BJ (cell line): ENCODE results near the gene ABCB11. TPM values are rescaled to one million over a fixed set of nuclear protein-coding genes. Genes with fewer than 3 reads are reported as not detected.

Experiments used
- CTCF ChIA-PET: fragments of 350-600 bp; formaldehyde crosslinking; extraction: SDS; loops from one replicate; lab custom pipeline; 2021; ENCODE audit warnings: antibody characterized with exemption, inconsistent platforms; lab: Yijun Ruan, JAX
- POLR2A ChIA-PET: fragments of 300-600 bp; sonication (Branson Sonifier 250); formaldehyde crosslinking; extraction: SDS; loops from one replicate; lab custom pipeline; 2021; ENCODE audit warnings: antibody characterized with exemption; lab: Charles Lee
- DNase-seq: peaks from one replicate; pipeline ENCODE4 v3.0.0-alpha.2; 2011; ENCODE audit warnings: low read depth
- H3K27me3 ChIP-seq: 2 replicates; pipeline ENCODE4 v1.6.0; 2011; ENCODE audit warnings: low read length; ENCODE audit not compliant: control insufficient read depth, insufficient read depth
- H3K36me3 ChIP-seq: 2 replicates; pipeline ENCODE4 v1.5.1; 2011; ENCODE audit warnings: low read length; ENCODE audit not compliant: control insufficient read depth, insufficient read depth
- H3K4me3 ChIP-seq: 2 replicates; pipeline ENCODE4 v1.5.1; 2011; ENCODE audit warnings: low read depth, mild to moderate bottlenecking, control low read depth, low read length
- CTCF ChIP-seq: IDR thresholded peaks from 2 replicates; pipeline ENCODE4 v1.5.1; 2011; ENCODE audit warnings: low read depth, mild to moderate bottlenecking, control low read depth, inconsistent platforms, low read length, moderate library complexity; ENCODE audit not compliant: insufficient read depth
- polyA plus RNA-seq: library from polyadenylated mRNA; depleted of rRNA; stranded (reverse); fragments of >200 nt; gene quantifications from 2 replicates; pipeline ENCODE4 v1.2.3, GENCODE V29; 2011

The ABCB11 gene
- polyA plus RNA-seq, 1 experiment: not detected

GRCh38 chr2:168895771-168896170 is 135.4 kb downstream of the ABCB11 start:
- Histone ChIP-seq H3K36me3 (no peaks in the 10 kb centered on the region), H3K27me3 (no peaks in the 10 kb centered on the region), H3K4me3 (no peak overlapping the region)
- CTCF ChIA-PET: no interaction called here
- no peak for TF ChIP-seq CTCF
- POLR2A ChIA-PET: no interaction called here
- DNase-seq: no peak

- no peak overlapping the region for H3K4me3 ChIP-seq
- H3K27me3 ChIP-seq: no peaks in the 10 kb centered on the region
- no peak for DNase-seq
- H3K36me3 ChIP-seq: no peaks in the 10 kb centered on the region
- TF ChIP-seq CTCF: no peak
- CTCF ChIA-PET: no interaction called here
- POLR2A ChIA-PET: no interaction called here
Measured at GRCh38 chr2:168894720-168895119, 136.4 kb downstream of the ABCB11 start.

- H3K4me3 ChIP-seq: no peak overlapping the region
- H3K36me3 ChIP-seq: no peaks in the 10 kb centered on the region
- ChIA-PET POLR2A (no interaction called here), CTCF (interaction anchor here (0.6 kb wide), 1 partner anchor 17 kb away, joined by 3 read pairs; no protein-coding TSS in a partner anchor)
- TF ChIP-seq CTCF: no peak
- no peaks in the 10 kb centered on the region for H3K27me3 ChIP-seq
- no peak for DNase-seq
Measured at GRCh38 chr2:168894101-168894500, 137.0 kb downstream of the ABCB11 start.

- CTCF ChIA-PET: no interaction called here
- TF ChIP-seq CTCF: no peak
- POLR2A ChIA-PET: no interaction called here
- no peaks in the 10 kb centered on the region for H3K36me3 ChIP-seq
- H3K27me3 ChIP-seq: no peaks in the 10 kb centered on the region
- no peak for DNase-seq
- H3K4me3 ChIP-seq: no peak overlapping the region
Measured at GRCh38 chr2:168892327-168892726, 138.8 kb downstream of the ABCB11 start.

GRCh38 chr2:168890006-168890782 is 140.9 kb downstream of the ABCB11 start, which contains the start of gene SPC25:
SPC25 (minus strand) TSS chr2:168890430; CDS start chr2:168889519, 911 bp downstream.
- Histone ChIP-seq H3K27me3 (no peaks in the 10 kb centered on the region), H3K36me3 (no peaks in the 10 kb centered on the region), H3K4me3 (peak within 1 kb of the TSS; percentile 59)
- DNase-seq: peak; percentile 41
- TF ChIP-seq CTCF: no peak
- ChIA-PET CTCF (interaction anchor here (0.8 kb wide), 1 partner anchor 152 kb away, joined by 3 read pairs; no protein-coding TSS in a partner anchor), POLR2A (no interaction called here)
